Measurements from ENCODE around the gene CDKL4.
"Not testable (repeated sequence)": the region's sequence is repeated elsewhere in the genome, so short reads cannot be mapped to it uniquely, and the experiment has no call there.

CDKL4 gene

DNA sequence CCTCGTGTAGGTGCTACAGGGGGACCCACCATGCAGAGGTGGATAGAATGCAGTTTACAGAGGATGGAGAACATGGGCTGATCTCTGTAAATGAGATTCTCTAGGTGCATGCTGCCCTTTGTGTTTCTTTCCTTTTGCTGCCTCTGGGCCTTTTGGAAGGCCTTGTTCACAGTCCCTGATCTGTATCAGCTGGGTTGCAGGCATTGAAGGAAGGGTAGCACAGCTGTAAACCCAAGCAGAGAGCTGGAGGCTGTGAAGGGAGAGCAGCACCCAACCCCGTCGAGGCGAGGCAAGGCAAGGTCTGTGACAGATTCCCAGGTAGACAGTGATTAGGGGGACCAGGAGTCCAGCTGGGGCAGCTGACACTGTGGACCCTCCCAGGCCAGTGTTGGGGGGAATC, 66.8 kb downstream of the CDKL4 start:
- FAIRE-seq = no peak

- no peak for FAIRE-seq
These were observed 68.6 kb downstream of the CDKL4 start for GRCh38 chr2:39175026-39175812.

- FAIRE-seq = no peak
These were observed 69.7 kb downstream of the CDKL4 start for GRCh38 chr2:39174022-39174421.

GRCh38 chr2:39172047-39172706, 71.6 kb downstream of the CDKL4 start:
- FAIRE-seq = not testable (repeated sequence)

DNA sequence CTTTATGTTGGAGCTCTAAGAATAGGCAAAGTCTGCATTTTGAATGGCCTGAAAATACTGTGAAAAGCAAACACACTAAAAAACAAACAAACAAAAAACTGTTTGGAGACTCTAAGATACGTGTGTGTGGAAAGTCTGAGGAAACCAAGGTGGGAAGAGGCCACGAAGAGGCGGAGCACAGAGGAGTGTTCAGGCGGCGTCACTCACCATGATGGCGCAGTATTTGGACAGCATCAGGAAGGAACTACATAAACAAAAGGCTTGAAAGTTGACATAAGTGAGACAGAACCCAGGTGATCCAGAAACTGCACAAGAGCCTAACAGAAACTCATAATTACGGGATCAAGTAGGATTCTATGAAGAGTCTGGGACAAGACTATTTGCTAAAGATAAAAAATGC, 72.1 kb downstream of the CDKL4 start:
- FAIRE-seq = no peak

DNA sequence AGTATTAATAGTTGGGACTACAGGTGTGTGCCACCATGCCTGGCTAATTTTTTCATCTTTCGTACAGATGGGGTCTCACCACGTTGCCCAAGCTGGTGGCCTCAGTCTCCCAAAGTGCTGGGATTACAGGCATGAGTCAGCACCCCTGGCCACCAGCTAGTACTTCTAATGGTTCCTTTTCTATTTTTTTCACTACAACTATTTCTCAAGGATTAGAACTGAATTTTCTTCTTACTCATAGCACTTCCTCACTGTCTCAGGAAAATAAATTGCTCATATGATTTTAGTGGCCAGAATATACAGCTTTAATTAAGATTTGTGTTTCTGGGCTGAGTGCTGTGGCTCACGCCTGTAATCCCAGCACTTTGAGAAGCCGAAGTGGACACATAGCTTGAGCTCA, 79.7 kb downstream of the CDKL4 start:
- no peak for FAIRE-seq

- FAIRE-seq = no peak
These were observed 82.8 kb downstream of the CDKL4 start for GRCh38 chr2:39160982-39161381.

GRCh38 chr2:39159283-39159682, 84.5 kb downstream of the CDKL4 start:
- FAIRE-seq = no peak

- no peak for FAIRE-seq
These were observed 85.4 kb downstream of the CDKL4 start for GRCh38 chr2:39158351-39158750.

DNA sequence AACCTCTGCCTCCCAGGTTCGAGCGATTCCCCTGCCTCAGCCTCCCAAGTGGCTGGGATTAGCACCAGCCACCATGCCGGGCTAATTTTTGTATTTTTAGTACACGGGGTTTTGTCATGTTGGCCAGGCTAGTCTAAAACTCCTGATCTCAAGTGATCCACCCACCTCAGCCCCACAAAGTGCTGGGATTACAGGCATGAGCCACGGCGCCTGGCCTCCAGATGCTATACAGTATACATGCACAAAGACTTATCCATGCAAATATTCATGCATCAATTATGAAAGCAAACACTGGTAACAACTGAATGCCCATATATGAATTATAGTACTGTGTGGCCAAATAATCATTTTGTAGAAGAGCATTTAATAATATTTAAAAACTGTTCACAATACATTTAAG, 86.9 kb downstream of the CDKL4 start:
- FAIRE-seq = no peak

GRCh38 chr2:39156107-39156506, 87.7 kb downstream of the CDKL4 start:
- FAIRE-seq = peak; percentile 45

- FAIRE-seq = not testable (repeated sequence)
These were observed 88.2 kb downstream of the CDKL4 start for GRCh38 chr2:39155573-39155972.

DNA sequence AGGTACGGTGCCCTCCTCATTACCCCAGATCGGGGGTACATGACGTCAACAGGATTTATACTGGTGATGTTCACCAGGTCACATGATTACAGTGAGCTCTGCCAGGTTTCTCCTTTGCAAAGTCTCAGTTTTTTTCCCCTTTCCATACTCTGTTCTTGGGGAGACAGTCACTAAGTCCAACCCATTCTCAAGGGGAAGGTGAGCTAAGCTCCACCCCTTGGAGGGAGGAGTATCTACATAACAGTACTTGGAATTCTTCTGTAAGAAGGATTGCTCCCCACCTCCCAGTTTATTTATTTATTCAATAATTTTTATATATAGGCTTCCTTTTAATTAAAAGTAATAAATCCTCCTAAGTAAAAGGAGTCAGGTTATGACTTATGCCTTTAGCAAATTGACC, 88.8 kb downstream of the CDKL4 start:
- no peak for FAIRE-seq

- FAIRE-seq = no peak
These were observed 90.5 kb downstream of the CDKL4 start for GRCh38 chr2:39153312-39153711.

DNA sequence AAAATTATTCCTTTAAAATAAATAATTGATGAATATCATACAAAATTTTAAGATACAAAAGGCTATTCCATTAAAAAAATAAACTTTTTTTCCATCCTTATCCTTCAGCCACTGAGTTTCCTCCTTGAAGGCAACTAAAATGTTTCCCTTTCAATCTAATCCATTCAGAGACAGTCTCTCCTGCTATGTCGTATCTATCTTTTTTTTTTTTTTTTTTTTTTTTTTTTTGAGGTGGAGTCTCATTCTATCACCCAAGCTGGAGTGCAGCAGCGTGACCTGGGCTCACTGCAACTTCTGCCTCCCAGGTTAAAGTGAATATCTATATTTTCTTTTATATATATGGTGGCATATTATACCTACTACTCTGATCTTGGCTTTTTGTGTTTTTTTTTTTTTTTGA, 91.3 kb downstream of the CDKL4 start:
- FAIRE-seq = no peak

DNA sequence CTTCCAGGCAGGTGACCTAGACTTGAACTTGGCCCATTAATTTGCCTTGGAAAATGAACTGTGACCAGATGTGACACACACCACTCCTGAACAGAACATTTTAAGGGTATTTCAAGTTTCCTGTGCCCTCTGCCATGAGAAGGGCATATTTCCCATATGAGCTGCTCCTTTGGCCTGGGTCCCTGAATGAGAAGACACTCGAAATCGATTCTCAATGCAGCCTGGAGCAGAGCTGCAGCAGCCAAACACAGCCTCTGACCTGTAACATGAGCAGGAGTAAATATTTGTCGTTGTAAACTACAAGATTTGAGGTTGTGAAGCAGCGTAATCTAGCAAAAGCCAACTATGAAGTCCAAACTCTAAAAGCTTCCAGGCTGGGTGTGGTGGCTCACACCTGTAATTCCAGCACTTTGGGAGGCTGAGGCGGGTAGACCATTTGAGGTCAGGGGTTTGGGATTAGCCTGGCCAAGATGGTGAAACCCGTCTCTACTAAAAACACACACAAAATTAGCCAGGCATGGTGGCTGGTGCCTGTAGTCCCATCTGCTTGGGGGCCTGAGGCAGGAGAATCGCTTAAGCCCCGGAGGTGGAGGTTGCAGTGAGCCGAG, 92.8 kb downstream of the CDKL4 start:
- FAIRE-seq = no peak

GRCh38 chr2:39150102-39150562, 93.6 kb downstream of the CDKL4 start:
- no peak for FAIRE-seq

DNA sequence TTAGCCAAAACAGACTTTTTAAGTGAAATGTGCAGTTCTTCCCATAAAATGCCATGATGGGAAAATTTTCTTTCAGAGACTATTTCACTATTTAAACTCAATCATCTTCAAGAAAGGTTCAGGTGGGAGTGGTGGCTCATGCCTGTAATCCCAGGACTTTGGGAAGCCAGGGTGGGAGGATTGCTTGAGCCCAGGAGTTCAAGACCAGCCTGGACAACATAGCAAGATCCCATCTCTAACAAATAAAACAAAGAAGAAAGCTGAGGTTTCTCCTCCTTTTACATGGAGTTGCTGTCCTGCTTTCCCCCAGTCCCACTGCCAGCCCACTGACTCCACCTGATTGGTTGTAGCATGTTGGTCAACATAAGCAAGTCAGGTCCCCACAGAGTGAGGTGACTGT, 97.1 kb downstream of the CDKL4 start:
- FAIRE-seq = no peak

DNA sequence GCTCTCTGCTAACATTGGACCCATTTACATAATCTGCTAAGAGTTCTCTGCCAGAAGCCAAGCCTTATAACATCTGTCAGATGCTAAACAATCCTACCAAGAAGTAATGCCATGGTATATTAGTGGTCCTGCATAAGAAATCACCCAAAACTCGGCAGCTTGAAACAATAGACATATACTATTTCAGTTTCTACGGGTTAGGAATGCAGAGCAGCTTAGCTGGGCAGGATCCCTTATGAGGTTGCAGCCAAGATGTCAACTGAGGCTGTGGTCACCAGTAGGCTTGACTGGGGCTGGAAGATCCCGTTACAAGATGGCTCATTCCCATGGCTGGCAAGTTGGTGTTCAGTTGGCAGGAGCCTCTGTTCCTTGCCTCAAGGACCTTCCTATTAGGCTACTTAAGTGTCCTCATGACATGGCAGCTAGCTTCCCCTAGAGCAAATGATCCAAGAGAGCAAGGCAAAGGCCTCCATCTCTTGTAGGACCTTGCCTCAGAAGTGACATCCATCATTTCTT, 97.8 kb downstream of the CDKL4 start:
- no peak for FAIRE-seq

- FAIRE-seq = no peak
These were observed 99.4 kb downstream of the CDKL4 start for GRCh38 chr2:39144416-39144815.

DNA sequence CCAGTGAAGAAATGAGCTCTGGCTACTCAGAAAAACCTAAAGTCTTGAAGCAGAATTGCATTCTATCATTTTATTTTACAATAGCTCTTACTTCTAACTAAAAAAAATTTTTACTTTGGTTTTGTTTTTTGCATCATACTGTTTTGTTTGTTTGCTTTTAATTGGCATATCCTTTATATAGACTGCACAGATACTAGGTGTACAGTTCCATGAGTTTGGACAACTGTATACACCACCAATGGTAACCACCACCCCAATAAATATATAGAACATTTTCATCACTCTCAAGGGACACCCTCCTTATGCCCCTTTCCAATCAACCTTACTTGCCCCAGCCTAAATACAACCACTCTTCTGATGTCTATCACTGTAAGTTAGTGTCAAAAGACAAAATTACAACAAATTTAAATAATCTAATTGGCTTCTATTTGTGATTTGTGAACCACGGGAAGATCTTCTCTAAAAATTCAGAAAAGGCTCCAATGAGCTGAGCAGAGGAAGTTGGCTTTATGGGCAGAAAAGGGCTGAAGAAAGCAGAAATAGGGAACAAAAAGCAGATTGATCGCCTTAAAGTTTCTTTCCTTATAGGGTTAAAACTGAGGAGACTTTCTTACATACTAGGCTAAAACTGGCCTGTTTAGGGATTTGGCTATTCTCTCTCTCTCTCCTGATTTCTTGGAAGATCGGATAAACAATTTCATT, 100.7 kb downstream of the CDKL4 start:
- FAIRE-seq = no peak

DNA sequence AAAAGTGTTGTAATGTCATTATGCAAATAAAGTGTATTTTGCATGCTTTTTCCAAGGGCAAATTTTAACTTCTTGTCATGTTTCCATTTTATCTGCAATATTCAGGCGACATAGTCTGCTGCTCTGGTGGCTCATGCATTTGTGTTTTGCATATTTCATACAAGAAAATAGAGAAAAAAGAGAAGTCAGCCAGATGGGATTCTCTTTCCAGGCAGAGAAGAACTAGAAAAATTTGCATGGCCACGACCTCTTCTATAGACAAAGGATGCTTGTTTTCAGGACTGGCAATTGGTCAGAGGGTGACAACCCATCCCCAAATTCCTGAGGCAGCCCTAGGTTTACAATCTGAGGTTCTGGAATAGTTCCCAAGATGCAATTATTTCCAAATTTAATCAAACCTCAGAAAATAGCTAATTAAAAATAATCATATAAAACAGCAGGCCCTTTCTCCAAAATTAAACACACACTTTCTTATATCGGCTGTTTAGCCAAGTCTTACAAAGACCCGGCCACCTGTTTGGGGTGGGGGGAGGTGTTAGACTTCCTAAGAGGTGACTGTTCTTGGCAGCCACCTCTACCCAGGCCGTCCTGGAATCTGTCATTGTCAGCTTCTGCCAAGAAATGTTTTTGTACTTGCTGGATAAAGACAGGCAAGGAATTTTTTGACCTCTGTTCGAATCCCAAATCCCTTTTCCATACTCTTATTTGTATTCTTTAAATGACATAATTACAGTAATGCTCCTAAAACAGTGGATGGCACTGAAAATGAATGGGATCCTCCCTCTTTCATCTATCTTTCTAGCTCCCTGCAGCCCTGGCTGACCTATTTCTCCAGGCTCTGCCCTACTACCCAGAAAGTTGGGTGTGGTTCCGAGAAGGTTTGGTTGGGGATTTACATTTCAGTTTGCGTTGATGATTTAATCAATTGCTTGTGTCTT, 102.2 kb downstream of the CDKL4 start:
- FAIRE-seq = no peak
